HCT116 (cell line): ENCODE data around the gene SSTR3.

ENCODE experiments used
- CBX3 ChIP-seq: IDR thresholded peaks from 2 replicates; pipeline ENCODE4 v1.6.1; 2012; ENCODE audit warnings: low read depth
- CEBPB ChIP-seq: IDR thresholded peaks from 2 replicates; pipeline ENCODE4 v1.6.1; 2012; ENCODE audit warnings: low read depth
- CTCF ChIP-seq, 3 experiments: fragments of 200-600 bp in 1 of 3; sonication (generic) in 1 of 3; IDR thresholded peaks in 2 of 3; conservative IDR thresholded peaks in 1 of 3; 2 replicates each; pipeline ENCODE4 v1.5.1; 2012 to 2017; ENCODE audit warnings: low read depth in 2 of 3, low read length in 2 of 3, antibody characterized with exemption in 1 of 3, borderline replicate concordance in 1 of 3, control low read depth in 1 of 3, mild to moderate bottlenecking in 1 of 3, mixed read lengths in 1 of 3, mixed run types in 1 of 3, moderate library complexity in 1 of 3; ENCODE audit not compliant: insufficient read depth in 1 of 3
- EGR1 ChIP-seq: IDR thresholded peaks from 2 replicates; pipeline ENCODE4 v1.6.1; 2012; ENCODE audit warnings: low read depth
- EZH2 ChIP-seq: fragments of 200-600 bp; sonication (generic); IDR thresholded peaks from 2 replicates; pipeline ENCODE4 v1.6.1; 2017; ENCODE audit warnings: antibody characterized with exemption, mixed run types
- JUND ChIP-seq: IDR thresholded peaks from 2 replicates; pipeline ENCODE4 v1.6.1; 2012
- POLR2A ChIP-seq: IDR thresholded peaks from 2 replicates; pipeline ENCODE4 v1.7.0; 2011; ENCODE audit warnings: borderline replicate concordance; ENCODE audit not compliant: insufficient read depth, insufficient read length; ENCODE audit errors: extremely low read depth
- POLR2AphosphoS5 ChIP-seq: IDR thresholded peaks from 2 replicates; pipeline ENCODE4 v1.6.1; 2011; ENCODE audit warnings: mild to moderate bottlenecking, low read depth, low read length, moderate library complexity
- RAD21 ChIP-seq: IDR thresholded peaks from 2 replicates; pipeline ENCODE4 v1.6.1; 2012; ENCODE audit warnings: low read depth, mild to moderate bottlenecking
- REST ChIP-seq: IDR thresholded peaks from 2 replicates; pipeline ENCODE4 v1.6.1; 2012; ENCODE audit warnings: low read depth
- SIN3A ChIP-seq: IDR thresholded peaks from 2 replicates; pipeline ENCODE4 v1.6.1; 2012; ENCODE audit warnings: low read depth
- SRF ChIP-seq: IDR thresholded peaks from 2 replicates; pipeline ENCODE4 v1.6.1; 2012; ENCODE audit warnings: low read depth
- YY1 ChIP-seq: IDR thresholded peaks from 2 replicates; pipeline ENCODE4 v1.6.1; 2011; ENCODE audit warnings: low read length, low read depth, moderate library complexity, mild to moderate bottlenecking; ENCODE audit not compliant: insufficient replicate concordance; ENCODE audit errors: extremely low read depth
- ZNF274 ChIP-seq: fragments of 200-500 bp; sonication (Bioruptor generic); IDR thresholded peaks from 2 replicates; pipeline ENCODE4 v1.6.1; 2014; ENCODE audit warnings: mild to moderate bottlenecking, low read depth, low read length, inconsistent platforms

GRCh38 chr22:37163575-37164504 lies 48.4 kb downstream of the SSTR3 start:
- TF ChIP-seq CTCF (IDR thresholded peaks at IDR 0.05 in 2 of 3, conservative IDR thresholded peaks at IDR 0.05 in 1 of 3; ENCODE audit: borderline replicate concordance in 1 of 3, insufficient read depth in 1 of 3, low read depth in 2 of 3, low read length in 2 of 3): no peak
- TF ChIP-seq ZNF274: no peak
- no peak for TF ChIP-seq RAD21
- TF ChIP-seq YY1: no peak
- no peak for TF ChIP-seq CBX3
- TF ChIP-seq JUND: no peak
- no peak for TF ChIP-seq POLR2A
- no peak for TF ChIP-seq REST
- TF ChIP-seq POLR2AphosphoS5: no peak
- no peak for TF ChIP-seq SIN3A
- no peak for TF ChIP-seq SRF
- TF ChIP-seq EZH2: no peak
- no peak for TF ChIP-seq EGR1
- TF ChIP-seq CEBPB: no peak
